H1 (cell line): ENCODE data around the gene PALD1. TPM values are rescaled to one million over a fixed set of nuclear protein-coding genes. Genes with fewer than 3 reads are reported as not detected.

Experiments used
- CTCF ChIA-PET: fragments of 300-600 bp; sonication (Branson Sonifier 250); formaldehyde crosslinking; loops from one replicate; lab custom pipeline; 2021; ENCODE audit not compliant: partially characterized antibody; lab: Charles Lee
- POLR2A ChIA-PET: fragments of 300-600 bp; sonication (Branson Sonifier 250); formaldehyde crosslinking; loops from one replicate; lab custom pipeline; 2021; ENCODE audit warnings: inconsistent platforms; ENCODE audit not compliant: partially characterized antibody; lab: Charles Lee
- DNase-seq, 2 experiments: peaks; one replicate each; pipeline versions ENCODE4 v3.0.0 to v3.0.0-alpha.2; 2010 to 2022; ENCODE audit warnings: low spot score in 2 of 2, low read depth in 1 of 2, mixed read lengths in 1 of 2
- FAIRE-seq: peaks from 2 replicates; lab custom pipeline; 2011; peaks lifted over from hg19 to GRCh38; lab: Jason Lieb, UNC
- H2AFZ ChIP-seq: 2 replicates; pipeline ENCODE4 v1.8.1; 2012; ENCODE audit warnings: low read length, inconsistent platforms
- H2AK5ac ChIP-seq: 2 replicates; pipeline ENCODE4 v1.6.1; 2013; ENCODE audit warnings: low read depth, low read length
- H2BK120ac ChIP-seq: replicated peaks from 2 replicates; pipeline ENCODE3; 2013; ENCODE audit warnings: low read depth, low read length, inconsistent platforms
- H2BK12ac ChIP-seq: 2 replicates; pipeline ENCODE4 v1.6.1; 2013; ENCODE audit warnings: low read depth, low read length
- H2BK15ac ChIP-seq: 2 replicates; pipeline ENCODE4 v1.6.1; 2013; ENCODE audit warnings: low read length
- H2BK20ac ChIP-seq: 2 replicates; pipeline ENCODE4 v1.6.1; 2013; ENCODE audit warnings: low read length
- H2BK5ac ChIP-seq: 2 replicates; pipeline ENCODE4 v1.6.1; 2013; ENCODE audit warnings: low read depth, low read length
- H3K14ac ChIP-seq: 2 replicates; pipeline ENCODE4 v1.6.1; 2013; ENCODE audit warnings: inconsistent platforms; ENCODE audit not compliant: insufficient read length
- H3K18ac ChIP-seq: 2 replicates; pipeline ENCODE4 v1.6.1; 2013; ENCODE audit warnings: low read length; ENCODE audit errors: extremely low read depth
- H3K23ac ChIP-seq: 2 replicates; pipeline ENCODE4 v1.6.1; 2013; ENCODE audit warnings: inconsistent platforms; ENCODE audit not compliant: insufficient read length
- H3K23me2 ChIP-seq: 2 replicates; pipeline ENCODE4 v1.6.1; 2013; ENCODE audit warnings: low read depth, low read length
- H3K27ac ChIP-seq: 2 replicates; pipeline ENCODE4 v1.6.1; 2011; ENCODE audit warnings: low read depth, low read length, inconsistent platforms
- H3K27me3 ChIP-seq, 4 experiments: replicated peaks in 1 of 4; 1 replicate in 1 of 4; 2 replicates in 3 of 4; pipeline versions ENCODE4 v1.6.1 to v1.8.1; 2011 to 2013; ENCODE audit warnings: low read length in 3 of 4, mild to moderate bottlenecking in 3 of 4, inconsistent platforms in 2 of 4, mixed read lengths in 2 of 4, moderate library complexity in 1 of 4; ENCODE audit not compliant: control insufficient read depth in 3 of 4, insufficient read depth in 3 of 4; ENCODE audit errors: extremely low read depth in 1 of 4
- H3K36me3 ChIP-seq, 4 experiments: 2 replicates each; pipeline versions ENCODE4 v1.6.1 to v1.8.1; 2011 to 2013; ENCODE audit warnings: mild to moderate bottlenecking in 4 of 4, low read length in 3 of 4, moderate library complexity in 2 of 4, control low read depth in 1 of 4, inconsistent platforms in 1 of 4; ENCODE audit not compliant: insufficient read depth in 4 of 4, control insufficient read depth in 2 of 4
- H3K4ac ChIP-seq: replicated peaks from 2 replicates; pipeline ENCODE3; 2013; ENCODE audit warnings: low read length, low read depth, mixed read lengths, inconsistent platforms; ENCODE audit not compliant: insufficient read length
- H3K4me1 ChIP-seq, 4 experiments: replicated peaks in 1 of 4; 1 replicate in 1 of 4; 2 replicates in 3 of 4; pipeline versions ENCODE4 v1.6.1 to v1.8.1; 2011 to 2013; ENCODE audit warnings: low read length in 3 of 4, inconsistent platforms in 2 of 4, mixed read lengths in 1 of 4; ENCODE audit not compliant: insufficient read depth in 4 of 4, control insufficient read depth in 3 of 4
- H3K4me2 ChIP-seq, 2 experiments: 2 replicates each; pipeline versions ENCODE4 v1.6.1 to v1.8.1; 2011 to 2013; ENCODE audit warnings: low read depth in 2 of 2, low read length in 2 of 2, control low read depth in 1 of 2, inconsistent platforms in 1 of 2, mild to moderate bottlenecking in 1 of 2; ENCODE audit not compliant: insufficient read depth in 1 of 2
- H3K4me3 ChIP-seq, 4 experiments: fragments of 200-600, 300-600 bp in 1 of 4; sonication (generic), shearing (Covaris generic), sonication (Bioruptor Twin) in 1 of 4; 2 replicates each; pipeline versions ENCODE4 v1.5.1 to v1.8.1; 2011 to 2016; ENCODE audit warnings: low read length in 4 of 4, low read depth in 3 of 4, control low read depth in 2 of 4, inconsistent platforms in 2 of 4, mild to moderate bottlenecking in 2 of 4, mixed read lengths in 1 of 4, moderate library complexity in 1 of 4; ENCODE audit not compliant: insufficient read depth in 2 of 4; ENCODE audit errors: extremely low read depth in 1 of 4
- H3K56ac ChIP-seq: replicated peaks from 2 replicates; pipeline ENCODE3; 2013; ENCODE audit warnings: low read depth, mild to moderate bottlenecking, mixed read lengths, low read length, inconsistent platforms; ENCODE audit not compliant: insufficient read length
- H3K79me1 ChIP-seq: 2 replicates; pipeline ENCODE4 v1.6.1; 2013; ENCODE audit warnings: low read depth, low read length, control low read depth
- H3K79me2 ChIP-seq, 2 experiments: 2 replicates each; pipeline versions ENCODE4 v1.6.1 to v1.8.1; 2012 to 2013; ENCODE audit warnings: low read length in 2 of 2, mild to moderate bottlenecking in 2 of 2, inconsistent platforms in 1 of 2; ENCODE audit not compliant: insufficient read depth in 2 of 2, control insufficient read depth in 1 of 2
- H3K9ac ChIP-seq, 4 experiments: replicated peaks in 1 of 4; 1 replicate in 1 of 4; 2 replicates in 3 of 4; pipeline versions ENCODE4 v1.6.1 to v1.8.1; 2011 to 2013; ENCODE audit warnings: low read depth in 3 of 4, low read length in 3 of 4, control low read depth in 2 of 4, mild to moderate bottlenecking in 2 of 4, moderate library complexity in 2 of 4, inconsistent platforms in 1 of 4; ENCODE audit errors: extremely low read depth in 1 of 4
- H3K9me3 ChIP-seq, 2 experiments: 2 replicates each; pipeline versions ENCODE4 v1.6.1 to v1.8.1; 2012 to 2013; ENCODE audit warnings: mild to moderate bottlenecking in 2 of 2, moderate library complexity in 2 of 2, control low read depth in 1 of 2, inconsistent platforms in 1 of 2, low read depth in 1 of 2, low read length in 1 of 2, mixed read lengths in 1 of 2; ENCODE audit not compliant: insufficient read depth in 2 of 2
- H4K20me1 ChIP-seq, 2 experiments: replicated peaks in 1 of 2; 2 replicates each; pipeline versions ENCODE3 to v1.8.1; 2011 to 2013; ENCODE audit warnings: inconsistent platforms in 2 of 2, low read length in 2 of 2, mild to moderate bottlenecking in 1 of 2; ENCODE audit not compliant: insufficient read depth in 2 of 2, control insufficient read depth in 1 of 2
- H4K5ac ChIP-seq: 2 replicates; pipeline ENCODE4 v1.6.1; 2013; ENCODE audit warnings: low read length, low read depth, mixed read lengths, inconsistent platforms; ENCODE audit not compliant: insufficient read length
- H4K8ac ChIP-seq: 2 replicates; pipeline ENCODE4 v1.8.0; 2013; ENCODE audit warnings: mild to moderate bottlenecking, moderate library complexity, low read length, inconsistent platforms; ENCODE audit not compliant: insufficient read depth; ENCODE audit errors: extremely low read depth
- H4K91ac ChIP-seq: replicated peaks from 2 replicates; pipeline ENCODE3; 2013; ENCODE audit warnings: low read length, mixed read lengths, inconsistent platforms; ENCODE audit not compliant: insufficient read length
- ASH2L ChIP-seq: fragments of 200-600, 300-600 bp; sonication (generic); IDR thresholded peaks from one replicate; pipeline ENCODE4 v1.7.1; 2017; ENCODE audit warnings: low read length
- E2F6 ChIP-seq: IDR thresholded peaks from 2 replicates; pipeline ENCODE4 v1.6.1; 2012; ENCODE audit warnings: inconsistent platforms
- WGBS, 2 experiments: shearing (Covaris generic) in 1 of 2; methylation state at CpG; one replicate each; pipeline versions ENCODE4 v1.1.6 to v1.1.7; 2013 to 2015; ENCODE audit warnings: low lambda C conversion rate in 2 of 2, mixed read lengths in 2 of 2, inconsistent platforms in 1 of 2, low coverage in 1 of 2, missing lambda C conversion rate in 1 of 2; ENCODE audit not compliant: insufficient replicate concordance in 2 of 2, insufficient coverage in 1 of 2, insufficient read length in 1 of 2; ENCODE audit errors: extremely low coverage in 1 of 2, missing lambda C conversion rate in 1 of 2; 5-methylcytosine and 5-hydroxymethylcytosine counted together
- polyA plus RNA-seq, 7 experiments: library from polyadenylated mRNA; depleted of rRNA in 3 of 7; stranded (reverse) in 5 of 7; unstranded in 2 of 7; fragments of >200 nt in 5 of 7; fragments of 200-250 nt in 2 of 7; gene quantifications; 1 replicate in 5 of 7; 2 replicates in 1 of 7; 4 replicates in 1 of 7; pipeline versions ENCODE4 v1.2.1 to v1.2.3, GENCODE V29; 2011 to 2013; ENCODE audit warnings: missing spikeins in 2 of 7, mixed read lengths in 2 of 7
- total RNA-seq: library from RNA; stranded (reverse); fragmentation: NEBNext Ultra II Directional; extraction: Animal tissue kit (Norgen Biotek cat#: 25700); gene quantifications from 2 replicates; pipeline ENCODE4 v1.2.1, GENCODE V29; 2021

Gene PALD1
- total and polyA plus RNA-seq, 2 of the 8 experiments (the other 6 are each of a cell fraction or from before 2014, with no cell fraction given), result 13.3 to 32.8 TPM

- no peaks in the 10 kb centered on the region for H3K36me3 ChIP-seq
- H3K4me2 ChIP-seq, result peak overlapping the region; percentile 47 to 53
- H3K23me2 ChIP-seq, result peaks cover 3% of the 10 kb centered on the region; the same call in 1 of the 2 replicates
- ChIA-PET CTCF (interaction anchor here (0.8 to 4.2 kb wide), 6 partner anchors 15 to 56 kb away, joined by 3 to 29 read pairs (median 9); partner anchors contain the start of gene PALD1), POLR2A (interaction anchor here (0.8 to 1.9 kb wide), 10 partner anchors 13 to 89 kb away, joined by 3 to 7 read pairs (median 4); partner anchors contain the start of genes EIF4EBP2, NODAL and PALD1)
- H3K79me2 ChIP-seq, result peaks cover 0 to 39% of the 10 kb centered on the region in 2 experiments; a peak in 2 of 4 replicates
- peak overlapping the region; percentile 96 for H2BK20ac ChIP-seq
- H4K5ac ChIP-seq, result peak overlapping the region; percentile 6
- WGBS, 2 experiments, result 43% methylated on average over 9 of the region's 9 CpGs; no CpG with 5 or more reads in 1 of the 2 experiments
- peak overlapping the region; percentile 90 for H2BK15ac ChIP-seq
- no peak for FAIRE-seq
- peak overlapping the region; percentile 86 for H2BK120ac ChIP-seq
- peak in 1 of 2 experiments; percentile 81 for DNase-seq
- peak overlapping the region; percentile 73 for H2BK5ac ChIP-seq
- H3K4me3 ChIP-seq, result peak overlapping the region in 1 of 4 experiments; percentile 7; a peak in 3 of 8 replicates
- H2BK12ac ChIP-seq, result peak overlapping the region; percentile 86; the same call in 1 of the 2 replicates
- peak overlapping the region; percentile 86 for H3K18ac ChIP-seq
- H4K8ac ChIP-seq, result peak overlapping the region; percentile 19; the same call in 1 of the 2 replicates
- H3K27me3 ChIP-seq, result no peaks in the 10 kb centered on the region
- H3K4me1 ChIP-seq, result peaks cover 13 to 31% (median 19%) of the 10 kb centered on the region in 4 experiments
- no peak overlapping the region for H3K56ac ChIP-seq
- no peak overlapping the region for H3K9ac ChIP-seq
- no peak overlapping the region for H3K14ac ChIP-seq
- H4K20me1 ChIP-seq, result peaks cover 0 to 6% of the 10 kb centered on the region in 2 experiments
- peak overlapping the region; percentile 77 for H4K91ac ChIP-seq
- H3K79me1 ChIP-seq, result peaks cover 8% of the 10 kb centered on the region
- H2AFZ ChIP-seq, result peak overlapping the region; percentile 54; the same call in 1 of the 2 replicates
- H3K4ac ChIP-seq, result peak overlapping the region; percentile 75
- peak overlapping the region; percentile 83; the same call in 1 of the 2 replicates for H2AK5ac ChIP-seq
- no peaks in the 10 kb centered on the region for H3K9me3 ChIP-seq
- peak overlapping the region; percentile 13; the same call in 1 of the 2 replicates for H3K27ac ChIP-seq
- H3K23ac ChIP-seq, result no peak overlapping the region
- TF ChIP-seq ASH2L, result peak; percentile 92
- TF ChIP-seq E2F6, result peak; percentile 50; the same call in 1 of the 2 replicates
Measured at GRCh38 chr10:70493660-70494234, 15.2 kb downstream of the PALD1 start.
